ENCODE measurements around the gene CCDC141.
A peak's percentile ranks its signal among the peaks of the same experiment; 100 is the strongest.

The CCDC141 gene

GRCh38 chr2:178920916-178921513 lies 128.9 kb downstream of the CCDC141 start:
- no peak overlapping the region for H3K9ac ChIP-seq (ENCODE audit: insufficient read length, low read depth)
- TF ChIP-seq ZNF274 (IDR thresholded peaks at IDR 0.05; ENCODE audit: low read depth, low read length), result no peak
- TF ChIP-seq SUZ12 (IDR thresholded peaks at IDR 0.05; ENCODE audit: extremely low read depth, insufficient read depth, insufficient read length), result no peak
- no peak for TF ChIP-seq YY1 (IDR thresholded peaks at IDR 0.05; ENCODE audit: insufficient read depth, insufficient read length)
- H3K9me3 ChIP-seq (ENCODE audit: insufficient read depth, low read length), result no peaks in the 10 kb centered on the region
- no peaks in the 10 kb centered on the region for H3K27me3 ChIP-seq (ENCODE audit: insufficient read depth, insufficient read length)
- DNase-seq (ENCODE audit: low read depth, low spot score), result no peak
- H3K4me3 ChIP-seq (ENCODE audit: insufficient read length, low read depth), result no peak overlapping the region
- no peaks in the 10 kb centered on the region for H3K4me1 ChIP-seq (ENCODE audit: insufficient read depth, insufficient read length)
- no peaks in the 10 kb centered on the region for H3K36me3 ChIP-seq (ENCODE audit: insufficient read depth, insufficient read length, low read length)

DNA sequence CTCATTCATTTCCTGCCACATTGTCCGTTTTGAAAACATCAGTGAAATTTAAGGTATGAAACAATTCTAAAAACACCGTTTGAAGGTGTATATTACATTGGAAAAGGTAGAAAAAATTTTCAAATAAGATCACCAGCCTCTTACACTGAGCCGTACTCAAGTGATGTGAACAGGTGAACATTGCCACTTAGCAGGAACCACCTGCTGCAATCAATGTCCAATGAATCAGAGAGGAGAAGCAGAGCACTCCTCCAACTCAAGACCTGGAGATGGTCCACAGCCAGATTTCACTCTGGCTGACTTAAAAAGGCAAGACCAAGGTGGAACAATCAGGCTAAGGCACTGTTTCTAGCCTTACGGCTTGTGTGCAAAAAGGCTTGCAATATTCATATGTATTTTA lies 132.4 kb downstream of the CCDC141 start:
- Histone ChIP-seq H3K9me3 (ENCODE audit: insufficient read depth, low read length) (no peaks in the 10 kb centered on the region), H3K36me3 (ENCODE audit: insufficient read depth, insufficient read length, low read length) (no peaks in the 10 kb centered on the region), H3K9ac (ENCODE audit: insufficient read length, low read depth) (no peak overlapping the region), H3K4me1 (ENCODE audit: insufficient read depth, insufficient read length) (no peaks in the 10 kb centered on the region), H3K4me3 (ENCODE audit: insufficient read length, low read depth) (no peak overlapping the region), H3K27me3 (ENCODE audit: insufficient read depth, insufficient read length) (no peaks in the 10 kb centered on the region)
- TF ChIP-seq ZNF274 (IDR thresholded peaks at IDR 0.05; ENCODE audit: low read depth, low read length) (no peak), SUZ12 (IDR thresholded peaks at IDR 0.05; ENCODE audit: extremely low read depth, insufficient read depth, insufficient read length) (no peak), YY1 (IDR thresholded peaks at IDR 0.05; ENCODE audit: insufficient read depth, insufficient read length) (no peak)
- DNase-seq (ENCODE audit: low read depth, low spot score), result no peak

GRCh38 chr2:178915423-178916173 lies 134.3 kb downstream of the CCDC141 start:
- Histone ChIP-seq H3K36me3 (ENCODE audit: insufficient read depth, insufficient read length, low read length) (no peaks in the 10 kb centered on the region), H3K4me1 (ENCODE audit: insufficient read depth, insufficient read length) (no peaks in the 10 kb centered on the region), H3K4me3 (ENCODE audit: insufficient read length, low read depth) (no peak overlapping the region), H3K9ac (ENCODE audit: insufficient read length, low read depth) (no peak overlapping the region), H3K27me3 (ENCODE audit: insufficient read depth, insufficient read length) (no peaks in the 10 kb centered on the region), H3K9me3 (ENCODE audit: insufficient read depth, low read length) (no peaks in the 10 kb centered on the region)
- DNase-seq (ENCODE audit: low read depth, low spot score), result no peak
- TF ChIP-seq SUZ12 (IDR thresholded peaks at IDR 0.05; ENCODE audit: extremely low read depth, insufficient read depth, insufficient read length), result no peak
- no peak for TF ChIP-seq YY1 (IDR thresholded peaks at IDR 0.05; ENCODE audit: insufficient read depth, insufficient read length)
- TF ChIP-seq ZNF274 (IDR thresholded peaks at IDR 0.05; ENCODE audit: low read depth, low read length), result no peak

DNA sequence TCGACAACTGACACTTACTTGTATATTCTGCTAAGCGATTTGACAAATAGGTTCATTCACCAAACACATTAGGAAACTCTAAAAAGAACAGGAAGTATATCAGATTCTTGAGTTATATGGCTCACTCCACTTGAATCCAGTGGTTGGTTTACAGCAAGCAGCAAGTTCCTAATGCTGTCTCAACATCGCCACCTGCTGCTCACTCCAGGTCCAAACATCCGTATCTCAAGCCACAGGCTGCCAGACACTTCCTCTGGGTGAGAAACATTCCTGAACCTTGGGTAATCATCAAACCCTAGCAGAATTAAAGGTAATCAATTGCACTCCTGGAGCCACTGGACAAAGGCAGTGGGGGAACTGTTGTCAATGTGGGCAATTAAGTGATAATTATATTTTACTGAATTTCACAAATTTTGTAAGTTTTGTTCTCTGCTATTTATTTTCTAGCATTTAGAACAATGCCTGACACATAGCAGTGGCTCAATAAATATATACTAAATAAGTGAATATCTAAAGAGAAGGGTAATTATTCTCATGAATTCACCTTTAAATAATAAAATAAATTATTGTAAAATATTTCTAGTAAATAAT lies 135.6 kb downstream of the CCDC141 start:
- Histone ChIP-seq H3K9me3 (ENCODE audit: insufficient read depth, low read length) (no peaks in the 10 kb centered on the region), H3K4me3 (ENCODE audit: insufficient read length, low read depth) (no peak overlapping the region), H3K27me3 (ENCODE audit: insufficient read depth, insufficient read length) (no peaks in the 10 kb centered on the region), H3K9ac (ENCODE audit: insufficient read length, low read depth) (no peak overlapping the region), H3K36me3 (ENCODE audit: insufficient read depth, insufficient read length, low read length) (no peaks in the 10 kb centered on the region), H3K4me1 (ENCODE audit: insufficient read depth, insufficient read length) (no peaks in the 10 kb centered on the region)
- no peak for TF ChIP-seq ZNF274 (IDR thresholded peaks at IDR 0.05; ENCODE audit: low read depth, low read length)
- TF ChIP-seq YY1 (IDR thresholded peaks at IDR 0.05; ENCODE audit: insufficient read depth, insufficient read length), result no peak
- TF ChIP-seq SUZ12 (IDR thresholded peaks at IDR 0.05; ENCODE audit: extremely low read depth, insufficient read depth, insufficient read length), result no peak
- peak; percentile 71 for DNase-seq (ENCODE audit: low read depth, low spot score)

- no peak for TF ChIP-seq ZNF274 (IDR thresholded peaks at IDR 0.05; ENCODE audit: low read depth, low read length)
- no peak for TF ChIP-seq YY1 (IDR thresholded peaks at IDR 0.05; ENCODE audit: insufficient read depth, insufficient read length)
- TF ChIP-seq SUZ12 (IDR thresholded peaks at IDR 0.05; ENCODE audit: extremely low read depth, insufficient read depth, insufficient read length), result no peak
- H3K9ac ChIP-seq (ENCODE audit: insufficient read length, low read depth), result no peak overlapping the region
- H3K4me3 ChIP-seq (ENCODE audit: insufficient read length, low read depth), result no peak overlapping the region
- H3K9me3 ChIP-seq (ENCODE audit: insufficient read depth, low read length), result no peaks in the 10 kb centered on the region
- H3K36me3 ChIP-seq (ENCODE audit: insufficient read depth, insufficient read length, low read length), result no peaks in the 10 kb centered on the region
- no peaks in the 10 kb centered on the region for H3K27me3 ChIP-seq (ENCODE audit: insufficient read depth, insufficient read length)
- no peak for DNase-seq (ENCODE audit: low read depth, low spot score)
- H3K4me1 ChIP-seq (ENCODE audit: insufficient read depth, insufficient read length), result no peaks in the 10 kb centered on the region
These were observed 136.9 kb downstream of the CCDC141 start for GRCh38 chr2:178913049-178913441.

DNA sequence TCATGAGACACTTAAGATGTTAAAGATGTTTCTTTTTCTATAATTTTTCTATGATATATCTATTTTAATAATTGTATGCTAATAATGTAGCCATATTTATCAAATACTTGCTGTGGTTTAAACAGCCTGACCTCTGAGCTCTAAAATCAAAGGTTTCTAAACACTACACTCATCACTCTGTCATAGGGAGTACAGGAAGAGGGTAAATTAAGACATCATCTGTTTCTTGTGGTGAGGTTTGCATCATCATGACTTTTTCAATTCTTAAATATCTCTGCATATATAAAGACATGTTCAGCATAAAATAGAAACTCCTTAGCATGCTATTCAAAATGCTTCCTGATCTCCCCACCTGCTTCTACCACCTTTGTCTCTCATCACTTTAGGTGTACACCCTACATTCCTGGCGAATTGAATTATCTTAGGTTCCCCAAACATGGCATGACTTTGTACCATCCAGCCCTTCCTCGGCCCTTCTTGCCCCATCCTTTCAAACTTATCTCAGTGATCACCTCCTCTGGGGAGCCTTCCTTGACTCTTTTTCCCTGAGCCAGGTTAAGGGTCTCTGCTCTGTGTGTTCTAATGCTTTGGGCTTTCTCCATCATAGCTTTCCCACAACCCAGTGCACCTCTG lies 137.4 kb downstream of the CCDC141 start:
- Histone ChIP-seq H3K9ac (ENCODE audit: insufficient read length, low read depth) (no peak overlapping the region), H3K27me3 (ENCODE audit: insufficient read depth, insufficient read length) (no peaks in the 10 kb centered on the region), H3K4me3 (ENCODE audit: insufficient read length, low read depth) (no peak overlapping the region), H3K4me1 (ENCODE audit: insufficient read depth, insufficient read length) (no peaks in the 10 kb centered on the region), H3K9me3 (ENCODE audit: insufficient read depth, low read length) (no peaks in the 10 kb centered on the region), H3K36me3 (ENCODE audit: insufficient read depth, insufficient read length, low read length) (no peaks in the 10 kb centered on the region)
- no peak for DNase-seq (ENCODE audit: low read depth, low spot score)
- TF ChIP-seq ZNF274 (IDR thresholded peaks at IDR 0.05; ENCODE audit: low read depth, low read length) (no peak), SUZ12 (IDR thresholded peaks at IDR 0.05; ENCODE audit: extremely low read depth, insufficient read depth, insufficient read length) (no peak), YY1 (IDR thresholded peaks at IDR 0.05; ENCODE audit: insufficient read depth, insufficient read length) (no peak)

DNA sequence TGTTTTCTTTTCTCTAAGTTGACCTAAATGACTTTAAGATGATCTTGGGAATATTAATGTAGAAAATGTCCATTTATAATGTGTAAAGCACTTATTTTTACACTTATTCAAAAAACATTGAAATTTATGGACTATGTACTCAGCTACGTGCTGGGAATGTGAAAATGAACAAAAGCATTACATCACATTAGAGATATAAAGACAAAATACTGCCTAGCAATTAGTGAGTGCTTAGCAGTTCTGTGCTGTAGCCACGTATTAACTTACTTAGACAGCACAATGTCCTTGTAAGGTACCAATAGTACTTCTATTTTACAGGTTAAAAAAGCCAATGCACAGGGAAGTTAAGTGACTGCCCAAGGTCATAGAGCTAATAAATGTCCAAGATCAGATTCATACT lies 138.9 kb downstream of the CCDC141 start:
- DNase-seq (ENCODE audit: low read depth, low spot score), result no peak
- TF ChIP-seq YY1 (IDR thresholded peaks at IDR 0.05; ENCODE audit: insufficient read depth, insufficient read length) (no peak), ZNF274 (IDR thresholded peaks at IDR 0.05; ENCODE audit: low read depth, low read length) (no peak), SUZ12 (IDR thresholded peaks at IDR 0.05; ENCODE audit: extremely low read depth, insufficient read depth, insufficient read length) (no peak)
- no peak overlapping the region for H3K9ac ChIP-seq (ENCODE audit: insufficient read length, low read depth)
- H3K4me1 ChIP-seq (ENCODE audit: insufficient read depth, insufficient read length), result no peaks in the 10 kb centered on the region
- no peaks in the 10 kb centered on the region for H3K36me3 ChIP-seq (ENCODE audit: insufficient read depth, insufficient read length, low read length)
- no peaks in the 10 kb centered on the region for H3K9me3 ChIP-seq (ENCODE audit: insufficient read depth, low read length)
- H3K4me3 ChIP-seq (ENCODE audit: insufficient read length, low read depth), result no peak overlapping the region
- H3K27me3 ChIP-seq (ENCODE audit: insufficient read depth, insufficient read length), result no peaks in the 10 kb centered on the region

Data from NT2/D1 (cell line).